H9 (cell line): ENCODE data around the gene ZNF75A. TPM values are rescaled to one million over a fixed set of nuclear protein-coding genes. Genes with fewer than 3 reads are reported as not detected.

ENCODE experiments used
- DNase-seq: peaks from one replicate; pipeline ENCODE4 v3.0.0-alpha.2; 2017
- H2AFZ ChIP-seq: one replicate; pipeline ENCODE4 v1.6.1; 2013; ENCODE audit warnings: mild to moderate bottlenecking, low read length, control low read depth, moderate library complexity
- H2AK5ac ChIP-seq: 2 replicates; pipeline ENCODE4 v1.6.1; 2013; ENCODE audit warnings: low read length, control low read depth, mixed read lengths; ENCODE audit not compliant: insufficient read length
- H2BK120ac ChIP-seq: one replicate; pipeline ENCODE4 v1.6.1; 2013; ENCODE audit warnings: low read depth, mild to moderate bottlenecking, low read length, control low read depth, inconsistent platforms; ENCODE audit not compliant: poor library complexity, severe bottlenecking
- H2BK12ac ChIP-seq: 2 replicates; pipeline ENCODE4 v1.6.1; 2013; ENCODE audit warnings: low read length, control low read depth, mixed read lengths, low read depth; ENCODE audit not compliant: insufficient read length
- H2BK15ac ChIP-seq: 2 replicates; pipeline ENCODE4 v1.6.1; 2013; ENCODE audit warnings: low read depth, low read length, control low read depth
- H2BK20ac ChIP-seq: one replicate; pipeline ENCODE4 v1.6.1; 2013; ENCODE audit warnings: low read depth, mild to moderate bottlenecking, low read length, control low read depth, inconsistent platforms; ENCODE audit not compliant: poor library complexity, severe bottlenecking
- H2BK5ac ChIP-seq: 2 replicates; pipeline ENCODE4 v1.6.1; 2013; ENCODE audit warnings: low read length, control low read depth, mixed read lengths; ENCODE audit not compliant: insufficient read length
- H3K14ac ChIP-seq: 2 replicates; pipeline ENCODE4 v1.6.1; 2013; ENCODE audit warnings: low read length, control low read depth; ENCODE audit not compliant: insufficient read depth
- H3K18ac ChIP-seq: 2 replicates; pipeline ENCODE4 v1.6.1; 2013; ENCODE audit warnings: low read depth, mild to moderate bottlenecking, mixed read lengths, low read length, control low read depth; ENCODE audit not compliant: insufficient read length
- H3K23ac ChIP-seq: 2 replicates; pipeline ENCODE4 v1.6.1; 2013; ENCODE audit warnings: low read length, control low read depth, mixed read lengths, low read depth; ENCODE audit not compliant: insufficient read length
- H3K23me2 ChIP-seq: 2 replicates; pipeline ENCODE4 v1.6.1; 2013; ENCODE audit warnings: low read depth, mild to moderate bottlenecking, mixed read lengths, low read length, control low read depth; ENCODE audit not compliant: insufficient read length, poor library complexity, severe bottlenecking
- H3K27ac ChIP-seq: 2 replicates; pipeline ENCODE4 v1.5.1; 2013; ENCODE audit warnings: low read length, control low read depth, mixed read lengths, low read depth; ENCODE audit not compliant: insufficient read length
- H3K27me3 ChIP-seq: 2 replicates; pipeline ENCODE4 v1.6.1; 2013; ENCODE audit warnings: low read length, control low read depth, inconsistent platforms; ENCODE audit not compliant: insufficient read depth
- H3K4ac ChIP-seq: 2 replicates; pipeline ENCODE4 v1.6.1; 2013; ENCODE audit warnings: low read depth, mild to moderate bottlenecking, control low read depth, inconsistent platforms, low read length, moderate library complexity
- H3K4me1 ChIP-seq: 2 replicates; pipeline ENCODE4 v1.6.1; 2013; ENCODE audit warnings: low read length, control low read depth, inconsistent platforms; ENCODE audit not compliant: insufficient read depth
- H3K4me2 ChIP-seq: 2 replicates; pipeline ENCODE4 v1.6.1; 2013; ENCODE audit warnings: low read length, control low read depth, mixed read lengths; ENCODE audit not compliant: insufficient read length, insufficient read depth
- H3K56ac ChIP-seq: 2 replicates; pipeline ENCODE4 v1.6.1; 2013; ENCODE audit warnings: low read depth, mild to moderate bottlenecking, mixed read lengths, low read length, control low read depth; ENCODE audit not compliant: insufficient read length
- H3K79me1 ChIP-seq: 2 replicates; pipeline ENCODE4 v1.6.1; 2013; ENCODE audit warnings: low read depth, mild to moderate bottlenecking, moderate library complexity, low read length, control low read depth, inconsistent platforms; ENCODE audit not compliant: insufficient read depth, poor library complexity, severe bottlenecking
- H3K79me2 ChIP-seq: 2 replicates; pipeline ENCODE4 v1.6.1; 2013; ENCODE audit warnings: low read length, control low read depth, inconsistent platforms; ENCODE audit not compliant: insufficient read depth
- H3K9ac ChIP-seq: 2 replicates; pipeline ENCODE4 v1.6.1; 2013; ENCODE audit warnings: low read length, control low read depth, mixed read lengths; ENCODE audit not compliant: insufficient read length; ENCODE audit errors: extremely low read depth
- H3K9me3 ChIP-seq: one replicate; pipeline ENCODE4 v1.6.1; 2013; ENCODE audit warnings: low read depth, low read length, inconsistent platforms; ENCODE audit not compliant: control insufficient read depth
- H3T11ph ChIP-seq: one replicate; pipeline ENCODE4 v1.6.1; 2013; ENCODE audit warnings: mild to moderate bottlenecking, low read length, control low read depth, inconsistent platforms
- H4K20me1 ChIP-seq: one replicate; pipeline ENCODE4 v1.6.1; 2013; ENCODE audit not compliant: control insufficient read depth, insufficient read length, insufficient read depth
- H4K5ac ChIP-seq: 2 replicates; pipeline ENCODE4 v1.6.1; 2013; ENCODE audit warnings: low read depth, mild to moderate bottlenecking, mixed read lengths, low read length, control low read depth; ENCODE audit not compliant: insufficient read length
- H4K8ac ChIP-seq: replicated peaks from 2 replicates; pipeline ENCODE4 v1.6.1; 2013; ENCODE audit warnings: low read length, control low read depth, mixed read lengths, low read depth; ENCODE audit not compliant: insufficient read length
- H4K91ac ChIP-seq: 2 replicates; pipeline ENCODE4 v1.6.1; 2013; ENCODE audit warnings: low read depth, mild to moderate bottlenecking, moderate library complexity, mixed read lengths, low read length, control low read depth; ENCODE audit not compliant: insufficient read length
- H3K27ac Mint-ChIP-seq, 3 experiments: 2 replicates in 2 of 3; 3 replicates in 1 of 3; pipeline ENCODE4 v1.8.0; 2020 to 2021; ENCODE audit warnings: mixed read lengths in 3 of 3, mild to moderate bottlenecking in 1 of 3, moderate library complexity in 1 of 3
- H3K27me3 Mint-ChIP-seq: 2 replicates; pipeline ENCODE4 v1.8.0; 2021; ENCODE audit warnings: low read depth, mild to moderate bottlenecking, moderate library complexity, mixed read lengths
- H3K36me3 Mint-ChIP-seq, 3 experiments: 2 replicates in 2 of 3; 3 replicates in 1 of 3; pipeline ENCODE4 v1.8.0; 2020 to 2021; ENCODE audit warnings: low read depth in 3 of 3, mixed read lengths in 3 of 3; ENCODE audit not compliant: insufficient read depth in 1 of 3
- H3K4me1 Mint-ChIP-seq, 2 experiments: 2 replicates each; pipeline ENCODE4 v1.8.0; 2020; ENCODE audit warnings: mixed read lengths in 2 of 2
- H3K4me3 Mint-ChIP-seq, 2 experiments: 2 replicates in 1 of 2; 3 replicates in 1 of 2; pipeline ENCODE4 v1.8.0; 2020 to 2021; ENCODE audit warnings: mild to moderate bottlenecking in 2 of 2, mixed read lengths in 2 of 2, moderate library complexity in 1 of 2
- H3K9me3 Mint-ChIP-seq, 2 experiments: 2 replicates in 1 of 2; 3 replicates in 1 of 2; pipeline ENCODE4 v1.8.0; 2020; ENCODE audit warnings: mild to moderate bottlenecking in 2 of 2, mixed read lengths in 2 of 2, moderate library complexity in 1 of 2
- WGBS: extraction: QIAGEN DNeasy Blood & Tissue Kit; methylation state at CpG from one replicate; pipeline ENCODE4 v1.1.7; 2013; ENCODE audit warnings: missing lambda C conversion rate, low lambda C conversion rate, mixed read lengths; ENCODE audit not compliant: insufficient read length; ENCODE audit errors: extremely low coverage; 5-methylcytosine and 5-hydroxymethylcytosine counted together
- total RNA-seq: library from RNA; stranded (reverse); gene quantifications from 2 replicates; pipeline ENCODE4 v1.2.1, GENCODE V29; 2021
- TF ChIP-seq, protein P1 (sequence below): fragments of 200-600 bp; sonication (generic); conservative IDR thresholded peaks from 3 replicates; pipeline ENCODE4 v1.8.0; 2021; ENCODE audit warnings: antibody characterized with exemption, mild to moderate bottlenecking

ZNF75A gene
- total RNA-seq, 1 experiment from 2014 or later: 42.4 TPM

- H2AFZ ChIP-seq: no peak overlapping the region
- WGBS: no CpG with 5 or more reads among the region's 4 CpGs
- no peak overlapping the region for H2BK5ac ChIP-seq
- no peak for DNase-seq
- peaks cover 3% of the 10 kb centered on the region for H3K23me2 ChIP-seq
- no peaks in the 10 kb centered on the region; the same call in 1 of the 2 replicates for H3K27me3 ChIP-seq
- no peak overlapping the region for H2AK5ac ChIP-seq
- H3K27ac ChIP-seq: no peak overlapping the region
- no peak overlapping the region for H3K4me2 ChIP-seq
- H3K27ac Mint-ChIP-seq: no peak overlapping the region
- no peak overlapping the region for H2BK20ac ChIP-seq
- peaks cover 0 to 6% (median 0%) of the 10 kb centered on the region in 3 experiments; a peak in 1 of 7 replicates for H3K36me3 Mint-ChIP-seq
- H4K91ac ChIP-seq: no peak overlapping the region
- no peak overlapping the region for H3K14ac ChIP-seq
- no peak overlapping the region for H3K23ac ChIP-seq
- TF ChIP-seq, protein P1, sequence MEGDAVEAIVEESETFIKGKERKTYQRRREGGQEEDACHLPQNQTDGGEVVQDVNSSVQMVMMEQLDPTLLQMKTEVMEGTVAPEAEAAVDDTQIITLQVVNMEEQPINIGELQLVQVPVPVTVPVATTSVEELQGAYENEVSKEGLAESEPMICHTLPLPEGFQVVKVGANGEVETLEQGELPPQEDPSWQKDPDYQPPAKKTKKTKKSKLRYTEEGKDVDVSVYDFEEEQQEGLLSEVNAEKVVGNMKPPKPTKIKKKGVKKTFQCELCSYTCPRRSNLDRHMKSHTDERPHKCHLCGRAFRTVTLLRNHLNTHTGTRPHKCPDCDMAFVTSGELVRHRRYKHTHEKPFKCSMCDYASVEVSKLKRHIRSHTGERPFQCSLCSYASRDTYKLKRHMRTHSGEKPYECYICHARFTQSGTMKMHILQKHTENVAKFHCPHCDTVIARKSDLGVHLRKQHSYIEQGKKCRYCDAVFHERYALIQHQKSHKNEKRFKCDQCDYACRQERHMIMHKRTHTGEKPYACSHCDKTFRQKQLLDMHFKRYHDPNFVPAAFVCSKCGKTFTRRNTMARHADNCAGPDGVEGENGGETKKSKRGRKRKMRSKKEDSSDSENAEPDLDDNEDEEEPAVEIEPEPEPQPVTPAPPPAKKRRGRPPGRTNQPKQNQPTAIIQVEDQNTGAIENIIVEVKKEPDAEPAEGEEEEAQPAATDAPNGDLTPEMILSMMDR: no peak
- H2BK12ac ChIP-seq: no peak overlapping the region
- H3K9ac ChIP-seq: no peak overlapping the region
- no peak overlapping the region for H4K8ac ChIP-seq
- peak overlapping the region; percentile 53 to 75; a peak in 4 of 5 replicates for H3K4me3 Mint-ChIP-seq
- H3K4me1 Mint-ChIP-seq: peaks cover 3% of the 10 kb centered on the region in 2 experiments
- H3K9me3 ChIP-seq: no peaks in the 10 kb centered on the region
- H3K4me1 ChIP-seq: no peaks in the 10 kb centered on the region
- H3K79me2 ChIP-seq: no peaks in the 10 kb centered on the region
- H3K27me3 Mint-ChIP-seq: peaks cover 50% of the 10 kb centered on the region
- peaks cover 36 to 37% of the 10 kb centered on the region in 2 experiments for H3K9me3 Mint-ChIP-seq
- no peak overlapping the region for H2BK120ac ChIP-seq
- no peak overlapping the region for H3K4ac ChIP-seq
- H4K5ac ChIP-seq: no peak overlapping the region
- H3K56ac ChIP-seq: no peak overlapping the region
- H4K20me1 ChIP-seq: no peaks in the 10 kb centered on the region
- no peak overlapping the region for H3K18ac ChIP-seq
- no peak overlapping the region for H3T11ph ChIP-seq
- no peaks in the 10 kb centered on the region for H3K79me1 ChIP-seq
- H2BK15ac ChIP-seq: no peak overlapping the region
These were observed 42.8 kb upstream of the ZNF75A start for GRCh38 chr16:3262517-3262916.
